Measurements from ENCODE around the gene ZNHIT1.

- TF ChIP-seq POLR2AphosphoS5 (IDR thresholded peaks at IDR 0.05; ENCODE audit: low read depth, low read length) (no peak), CTCF (IDR thresholded peaks at IDR 0.05) (no peak), REST (IDR thresholded peaks at IDR 0.05; ENCODE audit: insufficient read depth in 1 of 2, low read depth in 2 of 2, low read length in 1 of 2) (no peak)
Observed at GRCh38 chr7:101201695-101202602, 16.0 kb upstream of the ZNHIT1 start.
